Thyroid gland (tissue), 4 donors: ENCODE data around the gene C21orf58.

ENCODE experiments used
- CTCF ChIP-seq, 6 experiments: fragments of 200-600 bp in 3 of 6; fragments of 450-650 bp in 3 of 6; sonication (generic) in 3 of 6; IDR thresholded peaks; one replicate each; pipeline ENCODE4 v1.5.1; 2016 to 2019; ENCODE audit warnings: antibody characterized with exemption in 6 of 6, mild to moderate bottlenecking in 2 of 6, inconsistent platforms in 1 of 6, moderate library complexity in 1 of 6
- POLR2A ChIP-seq, 2 donors: fragments of 450-650 bp; IDR thresholded peaks; one replicate each; pipeline ENCODE4 v1.6.1; 2017; ENCODE audit warnings: antibody characterized with exemption in 2 of 2, mild to moderate bottlenecking in 2 of 2, moderate library complexity in 1 of 2

- no peak for TF ChIP-seq CTCF (IDR thresholded peaks at IDR 0.05)
- no peak for TF ChIP-seq POLR2A (IDR thresholded peaks at IDR 0.05)
Measured at GRCh38 chr21:46307625-46308024, 16.0 kb downstream of the C21orf58 start.
